H1 (cell line): ENCODE results near the gene WDR44. TPM values are rescaled to one million over a fixed set of nuclear protein-coding genes. Genes with fewer than 3 reads are reported as not detected.

Source experiments
- SIN3A ChIP-seq, 2 experiments: IDR thresholded peaks in 1 of 2; conservative IDR thresholded peaks in 1 of 2; 2 replicates each; pipeline ENCODE4 v1.6.1; 2011 to 2012; ENCODE audit warnings: low read length in 2 of 2, improper control_type of control experiment in 1 of 2, low read depth in 1 of 2, mild to moderate bottlenecking in 1 of 2
- SRF ChIP-seq: IDR thresholded peaks from 2 replicates; pipeline ENCODE4 v1.6.1; 2011; ENCODE audit warnings: mild to moderate bottlenecking, low read depth, low read length, moderate library complexity
- SUZ12 ChIP-seq: fragments of 200-600 bp; sonication (generic); IDR thresholded peaks from 2 replicates; pipeline ENCODE4 v1.6.1; 2012; ENCODE audit warnings: mild to moderate bottlenecking, inconsistent platforms, low read length, moderate library complexity, mixed read lengths
- polyA plus RNA-seq, 7 experiments: library from polyadenylated mRNA; depleted of rRNA in 3 of 7; stranded (reverse) in 5 of 7; unstranded in 2 of 7; fragments of >200 nt in 5 of 7; fragments of 200-250 nt in 2 of 7; gene quantifications; 1 replicate in 5 of 7; 2 replicates in 1 of 7; 4 replicates in 1 of 7; pipeline versions ENCODE4 v1.2.1 to v1.2.3, GENCODE V29; 2011 to 2013; ENCODE audit warnings: missing spikeins in 2 of 7, mixed read lengths in 2 of 7
- total RNA-seq: library from RNA; stranded (reverse); fragmentation: NEBNext Ultra II Directional; extraction: Animal tissue kit (Norgen Biotek cat#: 25700); gene quantifications from 2 replicates; pipeline ENCODE4 v1.2.1, GENCODE V29; 2021

WDR44 gene
- total and polyA plus RNA-seq, 2 of the 8 experiments (the other 6 are each of a cell fraction or from before 2014, with no cell fraction given) = 5.1 to 17.2 TPM

- TF ChIP-seq SRF = no peak
- no peak for TF ChIP-seq SUZ12
- no peak for TF ChIP-seq SIN3A (conservative IDR thresholded peaks at IDR 0.05 in 1 of 2, IDR thresholded peaks at IDR 0.05 in 1 of 2; ENCODE audit: low read depth in 1 of 2, low read length in 2 of 2)
These were observed 18.4 kb downstream of the WDR44 start (continued) for GRCh38 chrX:118364261-118364660.
